HG03280 (cell line): Measurements from ENCODE around the gene CDH19.
A peak's percentile ranks its signal among the peaks of the same experiment; 100 is the strongest.

ENCODE experiments used
- ATAC-seq: cut with Tn5 transposase; IDR thresholded peaks from one replicate; pipeline ENCODE4 v1.9.1; 2021; ENCODE audit warnings: mild to moderate bottlenecking, moderate library complexity; ENCODE audit not compliant: unreplicated experiment

Gene CDH19, protein sequence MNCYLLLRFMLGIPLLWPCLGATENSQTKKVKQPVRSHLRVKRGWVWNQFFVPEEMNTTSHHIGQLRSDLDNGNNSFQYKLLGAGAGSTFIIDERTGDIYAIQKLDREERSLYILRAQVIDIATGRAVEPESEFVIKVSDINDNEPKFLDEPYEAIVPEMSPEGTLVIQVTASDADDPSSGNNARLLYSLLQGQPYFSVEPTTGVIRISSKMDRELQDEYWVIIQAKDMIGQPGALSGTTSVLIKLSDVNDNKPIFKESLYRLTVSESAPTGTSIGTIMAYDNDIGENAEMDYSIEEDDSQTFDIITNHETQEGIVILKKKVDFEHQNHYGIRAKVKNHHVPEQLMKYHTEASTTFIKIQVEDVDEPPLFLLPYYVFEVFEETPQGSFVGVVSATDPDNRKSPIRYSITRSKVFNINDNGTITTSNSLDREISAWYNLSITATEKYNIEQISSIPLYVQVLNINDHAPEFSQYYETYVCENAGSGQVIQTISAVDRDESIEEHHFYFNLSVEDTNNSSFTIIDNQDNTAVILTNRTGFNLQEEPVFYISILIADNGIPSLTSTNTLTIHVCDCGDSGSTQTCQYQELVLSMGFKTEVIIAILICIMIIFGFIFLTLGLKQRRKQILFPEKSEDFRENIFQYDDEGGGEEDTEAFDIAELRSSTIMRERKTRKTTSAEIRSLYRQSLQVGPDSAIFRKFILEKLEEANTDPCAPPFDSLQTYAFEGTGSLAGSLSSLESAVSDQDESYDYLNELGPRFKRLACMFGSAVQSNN

DNA sequence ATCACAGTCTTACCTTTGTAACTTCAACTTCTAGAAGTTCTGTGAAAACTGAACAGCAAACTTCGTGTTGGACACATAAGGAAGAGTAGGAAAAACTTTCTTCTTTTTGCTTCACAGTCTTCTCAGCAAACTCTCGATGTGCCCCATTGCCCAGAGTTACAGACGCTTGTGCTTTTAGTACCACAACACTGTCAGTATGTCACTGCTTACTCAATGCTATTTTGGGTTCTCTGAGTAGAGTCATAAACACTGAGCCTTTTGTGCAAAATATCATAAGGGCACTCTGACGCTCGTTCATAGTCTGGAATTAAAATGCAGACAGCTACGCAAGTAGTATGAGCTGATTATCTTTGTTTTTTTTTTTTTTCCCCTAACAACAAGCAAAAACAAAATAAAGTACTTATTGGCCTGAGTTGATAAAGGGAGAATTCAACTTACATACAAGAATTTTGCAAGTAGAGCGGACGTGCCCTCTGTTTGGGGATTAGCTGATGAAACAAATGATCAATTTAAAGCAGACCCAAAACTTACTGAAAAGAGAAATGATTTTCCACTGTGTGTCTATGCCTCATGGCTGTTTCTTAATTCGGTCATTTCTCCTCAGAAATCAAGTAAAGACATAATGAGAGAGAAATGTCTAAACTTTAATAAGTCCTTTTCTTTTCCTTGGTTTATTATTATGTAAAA lies at the start of gene CDH19:
Gene CDH19 (minus strand): TSS at position 150 of the 687 bp plus-strand sequence. CDS start 31,886 bp downstream, outside the sequence.
- ATAC-seq = no peak

DNA sequence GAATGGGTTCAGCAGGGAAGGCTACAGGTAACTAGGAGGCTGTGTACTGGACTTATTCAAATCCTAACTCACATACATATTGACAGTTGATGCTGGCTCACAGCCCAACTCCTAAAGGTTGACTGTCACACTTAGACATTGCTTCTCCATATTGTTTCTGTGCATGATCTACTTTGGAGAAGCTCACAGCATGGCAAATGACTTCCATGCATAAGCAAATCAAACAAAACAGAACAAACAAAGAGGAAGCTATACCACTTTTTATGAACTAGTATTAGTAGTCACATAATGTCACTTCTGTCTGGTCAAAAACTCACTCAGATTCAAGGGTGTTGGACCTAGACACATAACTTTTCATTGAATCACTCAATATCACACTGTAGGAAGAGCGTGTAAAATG lies 43.8 kb upstream of the CDH19 start:
- ATAC-seq = no peak

GRCh38 chr18:66646609-66647008 lies 42.7 kb upstream of the CDH19 start:
- no peak for ATAC-seq

- ATAC-seq = no peak
Observed at GRCh38 chr18:66645983-66646382, 42.1 kb upstream of the CDH19 start.

GRCh38 chr18:66641056-66641455 lies 37.2 kb upstream of the CDH19 start:
- ATAC-seq = no peak

- no peak for ATAC-seq
Observed at GRCh38 chr18:66640431-66640830, 36.5 kb upstream of the CDH19 start.

GRCh38 chr18:66638856-66639629 lies 35.2 kb upstream of the CDH19 start:
- no peak for ATAC-seq

DNA sequence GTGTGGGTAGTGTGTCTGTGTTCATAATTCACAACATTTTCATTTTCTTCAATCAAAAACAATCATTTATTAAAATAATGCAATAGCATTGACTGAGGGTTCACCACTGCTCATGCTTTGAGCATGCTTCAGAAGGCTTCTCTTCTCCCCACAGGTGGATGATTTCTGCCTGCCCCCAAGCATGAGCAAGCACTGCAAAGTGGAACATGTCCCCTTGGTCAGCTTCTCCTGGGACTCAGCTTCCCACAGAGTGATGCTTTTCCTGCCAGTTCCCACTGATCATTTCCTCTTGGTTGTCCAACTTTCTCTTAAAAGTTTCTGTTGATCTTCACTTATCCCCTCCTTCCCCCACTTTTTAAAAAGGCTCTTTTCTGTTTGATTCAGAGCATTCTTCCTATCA lies 31.5 kb upstream of the CDH19 start:
- ATAC-seq = no peak

DNA sequence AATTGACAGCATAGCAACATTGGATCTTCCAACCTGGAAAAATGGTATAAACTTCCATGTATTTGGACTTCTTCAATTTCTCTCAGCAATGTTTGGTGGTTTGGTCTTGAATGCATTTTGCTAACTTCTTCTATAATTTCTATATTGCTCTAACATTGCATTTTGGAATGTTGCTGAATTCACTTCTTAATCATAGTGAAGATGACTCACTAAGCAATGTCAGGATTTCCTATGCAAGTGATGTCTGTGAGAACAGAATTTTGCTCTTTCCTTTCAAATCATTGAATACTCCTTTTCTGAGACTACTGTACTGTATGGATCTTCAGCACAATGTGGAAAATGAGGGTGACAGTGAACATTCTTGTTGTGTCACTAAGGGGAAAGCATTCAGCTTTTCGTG lies 28.9 kb upstream of the CDH19 start:
- ATAC-seq = no peak

DNA sequence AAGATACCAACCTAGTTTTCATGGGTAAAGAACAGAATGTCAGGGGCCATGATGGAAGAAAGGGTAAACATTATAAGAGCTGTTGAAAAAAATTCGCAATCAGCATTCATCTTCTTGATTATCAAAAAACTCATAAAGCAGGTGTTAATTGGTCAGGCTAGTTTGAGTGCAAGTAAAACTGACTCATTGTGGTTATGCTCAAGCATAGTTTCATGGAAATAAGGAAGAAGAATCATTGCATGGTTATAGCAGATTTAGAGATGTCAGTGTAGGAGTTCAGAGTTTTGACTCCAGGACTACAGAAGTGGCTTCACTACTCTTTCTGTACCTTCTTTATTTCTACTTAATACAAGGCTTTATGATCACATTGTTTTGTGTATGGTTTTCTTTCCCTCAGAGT lies 26.9 kb upstream of the CDH19 start:
- ATAC-seq = no peak

DNA sequence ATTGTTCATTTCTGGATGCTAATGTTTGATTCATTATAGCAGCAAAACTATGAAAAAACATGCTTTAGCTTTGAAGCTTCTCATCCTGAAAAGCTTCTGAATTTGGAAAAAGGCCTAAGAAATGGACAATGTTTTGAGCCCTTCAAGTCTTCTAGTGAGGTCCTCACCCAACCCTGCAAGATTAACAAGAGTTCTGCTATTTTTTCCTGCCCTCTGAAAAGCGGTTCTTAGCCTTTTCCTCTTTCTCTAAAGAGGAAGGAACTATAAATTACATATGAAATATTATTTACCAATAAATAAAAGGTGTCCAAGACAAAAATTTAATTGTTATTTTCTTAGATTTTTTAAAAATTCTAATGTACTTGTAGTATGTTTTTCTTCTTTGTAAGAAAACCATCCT lies 19.9 kb upstream of the CDH19 start:
- ATAC-seq = no peak

- no peak for ATAC-seq
Observed at GRCh38 chr18:66621816-66622576, 18.1 kb upstream of the CDH19 start.

DNA sequence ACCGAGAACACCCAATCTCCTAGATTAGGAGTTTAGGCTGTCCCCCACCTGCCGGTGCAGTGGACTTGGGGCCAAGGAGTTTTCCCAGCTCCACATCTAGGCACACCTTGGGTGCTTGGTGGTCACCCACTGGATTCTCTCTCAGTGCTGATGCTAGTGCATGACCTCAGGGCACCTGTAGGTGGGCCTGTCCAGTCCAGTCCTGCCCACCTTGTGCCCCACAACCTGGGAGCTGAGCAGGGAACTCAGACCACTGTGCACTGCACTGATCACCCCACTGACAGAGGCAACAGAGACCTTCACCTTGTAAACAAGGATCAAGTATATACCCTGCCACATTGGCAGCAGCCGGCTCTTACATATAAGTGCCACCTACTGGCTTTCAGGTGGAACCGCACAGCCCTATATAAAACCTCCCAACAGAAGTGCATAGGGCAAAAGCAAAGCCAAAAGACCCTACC lies 12.7 kb upstream of the CDH19 start:
- peak; percentile 52 for ATAC-seq

DNA sequence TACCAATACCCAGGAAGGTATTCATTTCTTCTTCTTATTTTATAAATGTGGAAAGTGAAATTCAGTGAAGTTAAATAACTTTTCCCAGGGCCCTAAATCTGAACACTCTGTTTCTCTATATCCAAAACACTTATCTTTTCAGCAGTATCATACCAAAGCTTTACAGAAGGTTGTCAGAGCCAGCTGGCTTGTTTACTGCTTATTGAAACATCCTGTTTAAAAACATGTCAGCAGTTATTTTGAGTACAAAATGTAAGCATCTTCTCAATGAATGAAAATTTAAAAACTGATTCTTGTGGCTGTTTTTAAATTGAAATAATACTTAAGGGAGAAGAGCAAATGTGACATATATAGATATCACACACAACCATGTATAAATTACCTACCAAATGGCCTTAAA lies 11.3 kb upstream of the CDH19 start:
- ATAC-seq = no peak

DNA sequence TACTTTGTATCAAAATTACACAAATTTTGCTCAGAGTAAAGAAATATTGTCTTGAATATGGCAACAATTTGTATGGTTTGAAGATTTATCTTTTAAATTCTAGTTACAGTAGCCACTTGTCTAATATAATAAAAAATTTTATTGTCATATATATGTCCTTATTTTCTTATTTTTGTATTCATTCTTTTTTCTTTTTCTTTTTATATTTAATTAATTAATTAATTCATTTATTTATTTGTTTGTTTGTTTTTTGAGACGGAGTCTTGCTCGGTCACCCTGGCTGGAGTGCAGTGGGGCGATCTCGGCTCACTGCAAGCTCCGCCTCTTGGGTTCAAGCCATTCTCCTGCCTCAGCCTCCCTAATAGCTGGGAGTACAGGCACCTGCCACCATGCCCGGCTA lies 3.7 kb upstream of the CDH19 start:
- no peak for ATAC-seq

DNA sequence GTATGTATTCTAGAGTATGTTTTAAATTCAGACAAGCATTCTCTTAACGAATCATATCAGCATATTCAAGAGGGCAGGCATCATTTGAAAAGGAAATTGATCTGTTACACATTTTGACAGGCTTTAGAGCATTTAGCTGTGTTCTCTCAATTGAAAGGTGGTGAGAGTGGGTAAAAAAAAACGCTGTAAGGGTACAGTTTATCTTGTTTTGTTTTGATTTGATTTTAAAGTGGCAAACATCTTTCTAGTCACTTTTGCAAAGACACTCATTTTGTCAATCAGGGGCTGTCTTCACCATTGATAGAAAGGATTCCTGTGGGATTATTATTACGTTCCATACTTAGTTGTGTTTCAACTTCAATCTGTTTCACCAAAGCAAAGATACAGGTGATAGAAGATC lies 2.2 kb downstream of the CDH19 start:
- no peak for ATAC-seq

DNA sequence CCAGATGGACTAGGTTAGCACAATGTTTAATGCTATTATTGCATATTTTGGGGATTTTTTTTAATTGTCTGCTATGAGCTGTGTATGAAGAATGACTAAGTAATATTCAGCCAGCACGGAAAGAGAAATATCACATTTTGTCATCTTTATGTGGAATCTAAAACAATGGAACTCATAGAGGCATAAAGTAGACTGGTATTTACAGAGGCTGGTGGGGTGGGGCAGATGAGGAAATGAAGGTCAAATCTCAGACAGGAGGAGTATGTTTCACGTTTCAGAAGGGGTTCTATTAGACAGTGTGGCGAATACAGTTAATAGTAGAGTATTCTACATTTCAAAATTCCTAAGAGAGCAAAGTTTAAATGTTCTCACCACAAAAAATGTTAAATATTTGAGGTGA lies 4.7 kb downstream of the CDH19 start:
- ATAC-seq = no peak

DNA sequence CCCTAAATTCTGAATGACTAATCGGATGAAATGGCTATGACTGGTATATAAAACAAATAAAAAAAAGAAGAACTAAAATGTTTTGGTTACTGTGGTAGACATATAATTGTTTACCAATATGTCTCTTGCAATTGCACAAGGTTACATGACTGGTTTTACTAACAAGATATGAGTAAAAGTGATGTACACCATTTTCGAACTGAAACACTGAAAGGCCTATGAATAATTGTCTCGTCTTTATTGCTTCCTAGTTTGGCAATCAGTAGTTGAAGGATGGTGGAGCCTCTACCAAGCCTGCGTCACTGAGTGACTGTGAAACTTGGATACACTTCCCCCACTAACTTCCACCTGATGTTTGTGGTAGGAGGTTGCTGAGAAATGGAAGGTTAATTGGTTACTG lies 16.5 kb downstream of the CDH19 start:
- ATAC-seq = no peak

DNA sequence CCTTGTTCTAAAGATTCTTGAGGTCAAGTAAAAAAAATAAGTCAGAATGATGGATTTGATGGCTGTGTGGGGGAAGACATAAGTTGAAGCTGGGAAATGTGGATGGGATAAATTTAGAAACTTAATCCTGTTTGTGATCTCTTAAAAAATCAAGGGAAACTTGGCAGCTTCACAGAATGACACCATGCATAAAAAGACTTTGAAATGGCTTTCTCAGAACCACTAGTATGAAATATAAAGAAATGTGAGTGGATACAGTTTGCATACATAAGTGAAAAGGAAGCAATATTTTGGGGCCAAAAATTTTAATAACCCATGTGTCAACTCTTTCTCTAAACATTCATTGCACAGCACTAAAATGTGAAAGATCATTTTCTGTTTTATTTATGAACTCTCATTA lies 21.7 kb downstream of the CDH19 start:
- ATAC-seq = no peak

- no peak for ATAC-seq
Observed at GRCh38 chr18:66575263-66575662, 28.6 kb downstream of the CDH19 start.
